Peyer's patch (tissue), 4 donors: ENCODE results near the gene FER. TPM values are rescaled to one million over a fixed set of nuclear protein-coding genes. Genes with fewer than 3 reads are reported as not detected.
"Not testable (repeated sequence)": the region's sequence is repeated elsewhere in the genome, so short reads cannot be mapped to it uniquely, and the experiment has no call there.

ENCODE experiments used
- DNase-seq, 3 donors: peaks; one replicate each; pipeline ENCODE4 v3.0.0-alpha.2; 2017 to 2019
- H3K27ac ChIP-seq, 4 donors: fragments of 200-600 bp; sonication (generic); one replicate each; pipeline ENCODE4 v1.5.1; 2016 to 2019
- H3K27me3 ChIP-seq, 2 donors: fragments of 200-600 bp; sonication (generic); one replicate each; pipeline ENCODE4 v1.5.1; 2019
- H3K36me3 ChIP-seq, 3 donors: fragments of 200-600 bp; sonication (generic); one replicate each; pipeline ENCODE4 v1.5.1; 2016 to 2019
- H3K4me1 ChIP-seq, 4 donors: fragments of 200-600 bp; sonication (generic); one replicate each; pipeline ENCODE4 v1.5.1; 2016 to 2019
- H3K4me3 ChIP-seq, 4 donors: fragments of 200-600 bp; sonication (generic); 1 replicate in 3 of 4; 2 replicates in 1 of 4; pipeline ENCODE4 v1.5.1; 2016 to 2019; ENCODE audit warnings: mild to moderate bottlenecking in 1 of 4
- H3K9me3 ChIP-seq, 4 donors: fragments of 200-600 bp; sonication (generic); one replicate each; pipeline ENCODE4 v1.5.1; 2016 to 2019; ENCODE audit warnings: mild to moderate bottlenecking in 1 of 4
- CTCF ChIP-seq, 6 experiments: fragments of 450-650 bp in 4 of 6; fragments of 200-600 bp in 2 of 6; sonication (generic) in 1 of 6; IDR thresholded peaks; one replicate each; pipeline ENCODE4 v1.5.1; 2017 to 2019; ENCODE audit warnings: antibody characterized with exemption in 6 of 6, mild to moderate bottlenecking in 3 of 6, moderate library complexity in 1 of 6
- POLR2A ChIP-seq, 2 donors: fragments of 450-650 bp; IDR thresholded peaks; one replicate each; pipeline ENCODE4 v1.5.1; 2017; ENCODE audit warnings: antibody characterized with exemption in 2 of 2, mild to moderate bottlenecking in 2 of 2, moderate library complexity in 2 of 2
- total RNA-seq, 4 donors: library from RNA; depleted of rRNA; stranded (reverse); fragments of >200 nt; gene quantifications; one replicate each; pipeline ENCODE4 v1.1.0, GENCODE V29; 2016

The FER gene
- total RNA-seq, 4 donors from 2014 or later = 8.4 to 104 (median 12.5) TPM

- H3K9me3 ChIP-seq = no peaks in the 10 kb centered on the region
- no peak for DNase-seq
- no peaks in the 10 kb centered on the region for H3K36me3 ChIP-seq
- H3K27ac ChIP-seq = no peak overlapping the region
- H3K27me3 ChIP-seq = no peaks in the 10 kb centered on the region
- H3K4me3 ChIP-seq = no peak overlapping the region
- H3K4me1 ChIP-seq = no peaks in the 10 kb centered on the region
- TF ChIP-seq POLR2A (IDR thresholded peaks at IDR 0.05) = no peak
- no peak for TF ChIP-seq CTCF (IDR thresholded peaks at IDR 0.05)
These were observed 45.5 kb downstream of the FER start for GRCh38 chr5:108793207-108793606.

GRCh38 chr5:108794349-108794748, 46.7 kb downstream of the FER start:
- not testable (repeated sequence) for H3K27ac ChIP-seq, H3K27me3 ChIP-seq, H3K36me3 ChIP-seq, H3K4me3 ChIP-seq, H3K9me3 ChIP-seq, DNase-seq, H3K4me1 ChIP-seq

- H3K36me3 ChIP-seq = peaks cover 0 to 6% (median 0%) of the 10 kb centered on the region in 3 donors
These were observed 49.7 kb downstream of the FER start for GRCh38 chr5:108797396-108797795.

GRCh38 chr5:108797986-108798385, 50.3 kb downstream of the FER start:
- Histone ChIP-seq H3K4me1 (no peaks in the 10 kb centered on the region), H3K36me3 (peaks cover 0 to 6% (median 0%) of the 10 kb centered on the region in 3 donors), H3K4me3 (no peak overlapping the region), H3K27ac (no peak overlapping the region), H3K27me3 (no peaks in the 10 kb centered on the region), H3K9me3 (no peaks in the 10 kb centered on the region)
- TF ChIP-seq POLR2A (IDR thresholded peaks at IDR 0.05) (no peak), CTCF (IDR thresholded peaks at IDR 0.05) (no peak)
- DNase-seq = no peak

More at GRCh38 chr5:108797396-108797795, 49.7 kb downstream of the FER start:
- Histone ChIP-seq H3K27me3 (no peaks in the 10 kb centered on the region), H3K9me3 (no peaks in the 10 kb centered on the region), H3K4me1 (no peaks in the 10 kb centered on the region), H3K4me3 (no peak overlapping the region), H3K27ac (no peak overlapping the region)
- no peak for DNase-seq
- TF ChIP-seq CTCF (IDR thresholded peaks at IDR 0.05) (no peak), POLR2A (IDR thresholded peaks at IDR 0.05) (no peak)

- Histone ChIP-seq H3K27ac (no peak overlapping the region), H3K36me3 (peaks cover 0 to 6% (median 0%) of the 10 kb centered on the region in 3 donors), H3K4me1 (no peaks in the 10 kb centered on the region), H3K9me3 (peaks cover 0 to 2% (median 0%) of the 10 kb centered on the region in 4 donors), H3K4me3 (no peak overlapping the region), H3K27me3 (no peaks in the 10 kb centered on the region)
- DNase-seq = no peak
- TF ChIP-seq POLR2A (IDR thresholded peaks at IDR 0.05) (no peak), CTCF (IDR thresholded peaks at IDR 0.05) (no peak)
These were observed 51.0 kb downstream of the FER start for GRCh38 chr5:108798513-108799265.

- no peaks in the 10 kb centered on the region for H3K27me3 ChIP-seq
- TF ChIP-seq POLR2A (IDR thresholded peaks at IDR 0.05) = no peak
- no peak for TF ChIP-seq CTCF (IDR thresholded peaks at IDR 0.05)
- no peak overlapping the region for H3K4me3 ChIP-seq
These were observed 53.6 kb downstream of the FER start for GRCh38 chr5:108801301-108801700.

More at GRCh38 chr5:108801301-108801700, 53.6 kb downstream of the FER start:
- H3K36me3 ChIP-seq = peaks cover 0 to 6% (median 0%) of the 10 kb centered on the region in 3 donors
- H3K4me1 ChIP-seq = no peaks in the 10 kb centered on the region
- peaks cover 0 to 4% (median 0%) of the 10 kb centered on the region in 4 donors for H3K9me3 ChIP-seq
- H3K27ac ChIP-seq = no peak overlapping the region
- DNase-seq = no peak
